ELF-1 (cell line): Measurements from ENCODE around the gene DTD1.

Experiments
- DNase-seq: peaks from one replicate; pipeline ENCODE4 v3.0.0-alpha.2; 2016; ENCODE audit warnings: low read depth, low spot score

Gene DTD1

DNA sequence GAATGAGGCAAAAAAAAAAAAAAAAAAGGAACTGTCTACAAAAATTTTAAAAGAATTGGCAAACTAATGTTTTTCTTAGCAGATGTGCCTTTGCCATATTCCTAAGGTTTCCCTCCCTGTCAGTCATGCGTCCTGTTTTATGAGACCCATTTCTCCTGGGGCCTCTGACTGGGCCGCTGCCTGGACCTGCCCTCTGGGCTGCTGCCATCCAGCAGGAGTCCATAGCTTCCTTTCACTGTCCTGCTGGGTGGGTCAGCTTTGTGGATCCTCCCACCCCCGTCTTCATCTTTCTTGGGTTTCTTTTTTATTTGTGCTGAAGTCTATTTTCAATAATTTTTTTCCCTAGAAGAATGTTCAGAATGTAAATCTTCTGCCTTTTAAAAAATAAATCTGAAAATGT lies 114.9 kb downstream of the DTD1 start:
- DNase-seq: no peak

DNA sequence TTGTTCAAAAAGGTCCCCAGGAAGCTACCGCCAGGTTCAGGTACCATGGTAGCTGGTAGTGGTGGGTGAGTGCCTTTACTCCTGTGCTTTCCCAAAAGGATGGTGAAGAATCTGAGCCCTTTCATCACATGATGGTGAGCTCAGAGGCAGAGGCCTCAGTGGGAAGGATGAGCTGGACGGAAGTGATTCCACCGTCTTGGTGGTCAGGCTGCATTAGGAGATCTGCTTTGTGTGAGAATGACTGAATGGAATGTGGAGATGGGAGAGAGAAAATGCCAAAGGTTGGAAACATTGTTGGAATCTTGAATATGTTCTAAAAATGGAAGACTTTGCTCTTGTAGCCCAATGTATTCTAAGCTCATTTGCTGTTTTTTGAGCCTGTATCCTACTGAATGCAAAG lies 117.6 kb downstream of the DTD1 start:
- DNase-seq: peak; percentile 16

- no peak for DNase-seq
Observed at GRCh38 chr20:18705910-18706309, 118.1 kb downstream of the DTD1 start.

- DNase-seq: no peak
Observed at GRCh38 chr20:18712131-18712530, 124.3 kb downstream of the DTD1 start.

DNA sequence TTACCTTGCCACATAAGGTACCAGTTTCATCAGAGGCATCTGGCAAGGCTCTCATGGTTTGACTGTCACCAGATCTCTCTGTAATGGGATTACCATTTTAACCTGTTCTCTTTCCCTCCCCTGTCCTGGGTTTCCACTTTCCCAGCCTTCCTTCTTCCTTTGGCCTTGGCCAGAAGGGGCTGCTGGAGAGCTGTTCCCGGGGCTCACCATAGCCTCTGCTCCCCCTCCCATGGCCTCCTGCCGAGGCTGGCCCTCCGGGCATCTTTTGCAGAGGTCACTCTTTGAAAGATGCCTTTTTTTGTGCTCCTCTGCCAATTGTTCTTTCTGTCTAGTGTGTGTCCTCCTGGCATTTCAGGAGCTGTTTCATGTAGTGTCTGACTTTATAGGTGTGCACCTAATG lies 125.0 kb downstream of the DTD1 start:
- peak; percentile 78 for DNase-seq

GRCh38 chr20:18715564-18715963 lies 127.7 kb downstream of the DTD1 start:
- DNase-seq: no peak

GRCh38 chr20:18717062-18717461 lies 129.2 kb downstream of the DTD1 start:
- DNase-seq: no peak

DNA sequence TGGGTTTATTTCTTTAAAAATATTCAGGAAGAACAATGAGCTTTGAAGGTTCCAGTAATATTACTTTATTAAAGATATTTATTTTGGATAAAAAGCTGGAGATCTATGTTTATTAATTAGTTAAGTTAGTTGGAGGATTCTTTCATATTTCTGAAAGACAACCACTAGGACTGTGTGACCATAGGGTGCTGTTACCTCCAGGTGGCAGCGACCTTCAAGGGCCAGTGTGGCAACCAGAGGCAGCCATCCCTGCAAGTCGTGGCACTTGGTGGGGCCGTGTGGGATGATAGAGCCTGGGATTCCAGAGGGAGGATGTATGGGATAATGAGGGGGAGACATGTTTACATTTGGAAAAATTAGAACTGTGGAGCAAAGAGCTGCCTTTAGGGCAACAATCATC lies 130.3 kb downstream of the DTD1 start:
- DNase-seq: no peak

- no peak for DNase-seq
Observed at GRCh38 chr20:18719426-18719825, 131.6 kb downstream of the DTD1 start.

GRCh38 chr20:18721551-18722115 lies 133.8 kb downstream of the DTD1 start:
- no peak for DNase-seq

GRCh38 chr20:18722371-18722770 lies 134.5 kb downstream of the DTD1 start:
- no peak for DNase-seq

GRCh38 chr20:18724077-18724476 lies 136.2 kb downstream of the DTD1 start:
- no peak for DNase-seq

DNA sequence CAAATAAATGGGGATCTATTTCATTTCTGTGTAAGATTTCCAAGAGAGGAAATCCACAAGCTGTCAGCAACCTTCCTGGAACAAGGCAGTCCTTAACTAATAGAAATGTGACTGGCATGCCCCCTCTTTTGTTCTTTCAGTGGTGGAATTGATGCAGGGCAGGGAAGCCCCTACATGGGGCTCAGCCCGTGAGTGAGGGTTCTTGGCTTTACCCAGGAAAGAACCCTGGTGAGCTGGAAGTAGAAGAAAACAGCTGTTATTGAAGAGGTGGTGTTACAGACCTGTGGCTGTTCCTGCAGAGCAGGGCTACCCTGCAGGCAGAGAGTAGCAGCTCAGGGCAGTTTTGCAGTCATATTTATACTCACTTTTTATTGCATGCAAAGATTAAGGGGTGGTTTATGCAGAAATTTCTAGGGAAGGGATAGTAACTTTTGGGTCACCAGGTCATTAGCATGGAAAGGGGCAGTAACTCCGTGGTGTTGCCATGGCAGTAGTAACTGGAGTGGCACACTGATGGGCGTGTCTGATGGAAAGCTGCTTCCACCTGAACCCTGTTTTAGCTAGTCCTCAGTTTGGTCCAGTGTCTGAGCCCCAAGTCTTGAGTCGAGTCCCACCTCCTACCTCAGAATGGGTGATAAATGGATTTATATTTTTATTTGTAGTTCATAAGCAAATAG lies 137.1 kb downstream of the DTD1 start:
- DNase-seq: no peak

DNA sequence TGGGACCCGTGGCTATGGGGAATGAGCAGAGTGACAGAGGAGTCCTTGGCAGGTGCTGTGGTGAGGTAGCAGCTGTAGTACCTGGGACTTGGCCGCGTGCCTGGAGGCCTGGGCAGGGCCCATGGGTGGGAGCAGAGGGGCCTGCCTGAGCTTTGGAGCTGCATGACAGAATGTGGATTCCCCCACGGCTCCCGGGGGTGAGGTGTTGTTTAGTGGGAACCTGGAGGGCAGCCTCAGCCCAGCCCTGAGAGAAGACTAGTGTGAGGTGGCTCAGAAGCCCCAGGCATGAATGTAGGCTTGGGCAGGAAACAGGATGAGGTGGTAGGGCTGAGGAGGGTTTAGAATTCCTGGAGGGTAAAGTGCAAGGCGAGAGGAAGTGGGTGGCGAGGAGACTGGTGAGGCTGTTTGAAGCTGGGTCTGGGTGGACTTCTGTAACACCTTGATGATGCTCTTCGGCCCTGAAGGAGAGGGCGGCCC lies 139.2 kb downstream of the DTD1 start:
- DNase-seq: peak; percentile 30

GRCh38 chr20:18728165-18728869 lies 140.5 kb downstream of the DTD1 start:
- no peak for DNase-seq

DNA sequence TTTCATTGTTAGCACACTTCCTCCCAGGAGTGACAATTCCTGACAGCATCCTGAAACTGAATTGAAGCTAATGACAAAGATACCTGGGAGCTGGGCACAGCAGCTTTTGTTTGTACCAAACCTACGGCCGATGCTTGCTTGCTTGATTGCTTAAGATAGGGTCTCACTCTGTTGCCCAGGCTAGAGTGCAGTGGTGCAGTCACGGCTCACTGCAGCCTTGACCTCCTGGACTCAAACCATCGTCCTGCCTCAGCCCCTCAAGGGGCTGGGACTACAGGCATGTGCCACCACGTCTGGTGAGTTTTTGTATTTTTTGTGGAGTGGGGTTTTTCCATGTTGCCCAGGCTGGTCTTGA lies 141.0 kb downstream of the DTD1 start:
- no peak for DNase-seq

- DNase-seq: no peak
Observed at GRCh38 chr20:18729231-18729825, 141.5 kb downstream of the DTD1 start.

- no peak for DNase-seq
Observed at GRCh38 chr20:18731940-18732339, 144.1 kb downstream of the DTD1 start.

- DNase-seq: no peak
Observed at GRCh38 chr20:18734525-18735189, 146.8 kb downstream of the DTD1 start.

DNA sequence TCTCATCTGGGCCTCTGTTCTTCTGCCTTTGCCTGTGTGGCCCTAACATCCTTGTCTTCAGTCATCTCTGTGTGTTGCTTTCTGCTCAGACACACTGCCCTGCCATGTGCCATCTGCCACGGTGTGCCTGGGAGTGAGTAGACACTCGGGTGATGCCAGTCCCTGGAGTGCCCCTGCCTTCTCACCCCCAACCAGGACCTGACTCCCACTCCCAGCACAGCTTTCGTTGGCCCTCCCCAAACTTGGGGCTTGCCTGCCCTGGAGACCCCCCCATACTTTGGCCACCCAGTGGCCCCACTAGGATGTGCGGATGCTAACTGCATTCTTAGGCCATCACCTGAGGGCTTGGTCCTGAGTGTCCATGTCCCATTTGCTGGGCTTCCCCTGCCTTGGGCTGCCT lies 149.3 kb downstream of the DTD1 start:
- DNase-seq: no peak

DNA sequence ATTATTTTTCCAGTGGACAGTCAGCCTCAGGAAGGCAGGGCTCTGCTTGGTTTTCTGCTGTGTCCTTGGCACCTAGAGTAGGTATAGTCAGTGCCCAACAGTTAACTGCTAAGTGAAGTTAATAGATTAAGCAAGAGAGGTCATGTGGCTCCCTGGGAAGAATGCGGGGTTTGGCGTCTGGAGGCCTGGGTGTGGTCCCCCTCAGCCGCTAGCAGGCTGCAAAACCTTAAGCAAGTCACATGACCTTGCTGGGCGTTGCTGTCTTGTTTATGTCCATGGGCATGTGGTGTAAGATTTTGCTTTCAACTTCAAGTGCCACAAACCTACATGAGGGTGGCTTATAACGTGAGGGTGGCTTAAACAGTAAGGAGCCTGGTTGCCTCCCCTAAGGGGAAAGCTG lies 150.2 kb downstream of the DTD1 start:
- DNase-seq: peak; percentile 35

DNA sequence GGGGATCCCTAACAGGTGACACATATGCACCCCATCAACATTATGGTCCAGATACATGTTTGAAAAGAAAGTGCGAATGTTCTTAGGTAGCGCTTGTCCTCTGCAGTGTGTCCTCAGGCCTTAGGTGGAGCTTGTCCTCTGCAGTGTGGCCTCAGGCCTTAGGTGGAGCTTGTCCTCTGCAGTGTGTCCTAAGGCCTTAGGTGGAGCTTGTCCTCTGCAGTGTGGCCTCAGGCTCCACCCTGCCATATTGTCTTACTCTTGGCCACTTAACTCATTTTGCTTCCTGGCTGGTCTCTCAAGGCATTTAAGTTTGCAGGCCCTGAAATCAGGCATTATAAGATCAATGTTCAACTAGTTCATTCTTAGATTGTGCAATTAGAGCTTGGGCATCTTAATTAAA lies 151.0 kb downstream of the DTD1 start:
- no peak for DNase-seq
